Activated CD8-positive, alpha-beta memory T cell treated with anti-CD3 and anti-CD28 coated beads, Interleukin-2, amount 10 ng/mL, durations not matched to agents 7 days and 5 days (primary cell): Measurements from ENCODE around the gene ANXA6. TPM values are rescaled to one million over a fixed set of nuclear protein-coding genes. Genes with fewer than 3 reads are reported as not detected.

Experiments used
- ATAC-seq: fragments of 150-1000 bp; cut with Tn5 transposase; one replicate; pipeline ENCODE4 v1.10.0; 2021; ENCODE audit warnings: moderate library complexity
- CTCF ChIA-PET: fragments of 350-600 bp; sonication (Branson Sonifier 250); formaldehyde crosslinking; loops from one replicate; lab custom pipeline; 2021; ENCODE audit warnings: antibody characterized with exemption; lab: Charles Lee
- DNase-seq: peaks from one replicate; pipeline ENCODE4 v3.0.0-alpha.2; 2020
- H3K27ac Mint-ChIP-seq: one replicate; pipeline ENCODE4 v1.8.0; 2021; ENCODE audit warnings: mild to moderate bottlenecking, mixed read lengths
- H3K27me3 Mint-ChIP-seq: one replicate; pipeline ENCODE4 v1.8.0; 2021; ENCODE audit warnings: mixed read lengths
- H3K36me3 Mint-ChIP-seq: one replicate; pipeline ENCODE4 v1.8.0; 2021; ENCODE audit warnings: mild to moderate bottlenecking, mixed read lengths
- H3K4me1 Mint-ChIP-seq: one replicate; pipeline ENCODE4 v1.8.0; 2021; ENCODE audit warnings: mixed read lengths
- H3K4me3 Mint-ChIP-seq: one replicate; pipeline ENCODE4 v1.8.0; 2021; ENCODE audit warnings: mild to moderate bottlenecking, moderate library complexity, mixed read lengths
- H3K9me3 Mint-ChIP-seq: one replicate; pipeline ENCODE4 v1.8.0; 2022; ENCODE audit warnings: low read depth, mixed read lengths
- total RNA-seq, 2 experiments: library from RNA; stranded (reverse); gene quantifications; one replicate each; pipeline ENCODE4 v1.2.3, GENCODE V29; 2021

ANXA6 gene
- total RNA-seq, 2 experiments from 2014 or later, result 623 to 640 TPM

- CTCF ChIA-PET, result interaction anchor here (1.0 to 2.3 kb wide), 2 partner anchors 61 to 110 kb away, joined by 4 to 17 read pairs; no protein-coding TSS in a partner anchor
- no peak overlapping the region for H3K4me3 Mint-ChIP-seq
- ATAC-seq (no peak), DNase-seq (no peak)
- no peak overlapping the region for H3K27ac Mint-ChIP-seq
- peaks cover 27% of the 10 kb centered on the region for H3K36me3 Mint-ChIP-seq
- H3K4me1 Mint-ChIP-seq, result peaks cover 24% of the 10 kb centered on the region
- no peaks in the 10 kb centered on the region for H3K27me3 Mint-ChIP-seq
- no peaks in the 10 kb centered on the region for H3K9me3 Mint-ChIP-seq
These were observed 102.9 kb downstream of the ANXA6 start for GRCh38 chr5:151054709-151055108.

- Mint-ChIP-seq H3K36me3 (peaks cover 22% of the 10 kb centered on the region), H3K9me3 (no peaks in the 10 kb centered on the region), H3K27ac (no peak overlapping the region), H3K4me3 (no peak overlapping the region), H3K27me3 (no peaks in the 10 kb centered on the region), H3K4me1 (peaks cover 16% of the 10 kb centered on the region)
- ATAC-seq, result no peak
- DNase-seq, result no peak
- CTCF ChIA-PET, result interaction anchor here (1.0 to 7.3 kb wide), 4 partner anchors 61 to 113 kb away, joined by 4 to 182 read pairs (median 47); no protein-coding TSS in a partner anchor
These were observed 103.7 kb downstream of the ANXA6 start for GRCh38 chr5:151053796-151054462.

DNA sequence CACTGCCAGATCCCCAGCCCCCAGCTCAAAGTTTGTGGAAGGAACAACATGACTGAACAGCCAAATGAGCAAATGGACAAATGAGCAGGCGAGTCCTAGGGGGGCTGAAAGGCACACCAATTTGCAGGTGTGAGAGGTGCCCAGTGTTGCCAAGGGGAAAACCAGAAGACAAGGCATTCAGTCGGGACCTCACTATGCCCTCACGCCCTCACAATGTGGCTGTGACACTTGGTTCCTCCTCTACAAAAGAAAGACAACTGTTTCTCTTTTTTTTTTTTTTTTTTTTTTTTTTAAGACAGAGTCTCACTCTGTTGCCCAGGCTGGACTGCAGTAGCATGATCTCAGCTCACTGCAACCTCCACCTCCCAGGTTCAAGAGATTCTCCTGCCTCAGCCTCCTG is 104.7 kb downstream of the ANXA6 start:
- DNase-seq (no peak), ATAC-seq (no peak)
- Mint-ChIP-seq H3K27ac (no peak overlapping the region), H3K36me3 (peaks cover 20% of the 10 kb centered on the region), H3K4me1 (peaks cover 14% of the 10 kb centered on the region), H3K27me3 (no peaks in the 10 kb centered on the region), H3K9me3 (no peaks in the 10 kb centered on the region), H3K4me3 (no peak overlapping the region)
- CTCF ChIA-PET, result interaction anchor here (0.6 to 7.3 kb wide), 21 partner anchors 10 to 263 kb away, joined by 3 to 182 read pairs (median 8); partner anchors contain the start of genes ANXA6 and TNIP1

- Mint-ChIP-seq H3K27ac (peak overlapping the region; percentile 9), H3K27me3 (no peaks in the 10 kb centered on the region), H3K4me1 (peaks cover 14% of the 10 kb centered on the region), H3K36me3 (peaks cover 22% of the 10 kb centered on the region), H3K4me3 (no peak overlapping the region), H3K9me3 (no peaks in the 10 kb centered on the region)
- DNase-seq, result no peak
- ATAC-seq, result peak; percentile 37
- CTCF ChIA-PET, result interaction anchor here (0.6 to 7.3 kb wide), 38 partner anchors 11 to 651 kb away, joined by 3 to 182 read pairs (median 5); partner anchors contain the start of genes ANXA6, GM2A and TNIP1
These were observed 105.5 kb downstream of the ANXA6 start for GRCh38 chr5:151051931-151052608.

DNA sequence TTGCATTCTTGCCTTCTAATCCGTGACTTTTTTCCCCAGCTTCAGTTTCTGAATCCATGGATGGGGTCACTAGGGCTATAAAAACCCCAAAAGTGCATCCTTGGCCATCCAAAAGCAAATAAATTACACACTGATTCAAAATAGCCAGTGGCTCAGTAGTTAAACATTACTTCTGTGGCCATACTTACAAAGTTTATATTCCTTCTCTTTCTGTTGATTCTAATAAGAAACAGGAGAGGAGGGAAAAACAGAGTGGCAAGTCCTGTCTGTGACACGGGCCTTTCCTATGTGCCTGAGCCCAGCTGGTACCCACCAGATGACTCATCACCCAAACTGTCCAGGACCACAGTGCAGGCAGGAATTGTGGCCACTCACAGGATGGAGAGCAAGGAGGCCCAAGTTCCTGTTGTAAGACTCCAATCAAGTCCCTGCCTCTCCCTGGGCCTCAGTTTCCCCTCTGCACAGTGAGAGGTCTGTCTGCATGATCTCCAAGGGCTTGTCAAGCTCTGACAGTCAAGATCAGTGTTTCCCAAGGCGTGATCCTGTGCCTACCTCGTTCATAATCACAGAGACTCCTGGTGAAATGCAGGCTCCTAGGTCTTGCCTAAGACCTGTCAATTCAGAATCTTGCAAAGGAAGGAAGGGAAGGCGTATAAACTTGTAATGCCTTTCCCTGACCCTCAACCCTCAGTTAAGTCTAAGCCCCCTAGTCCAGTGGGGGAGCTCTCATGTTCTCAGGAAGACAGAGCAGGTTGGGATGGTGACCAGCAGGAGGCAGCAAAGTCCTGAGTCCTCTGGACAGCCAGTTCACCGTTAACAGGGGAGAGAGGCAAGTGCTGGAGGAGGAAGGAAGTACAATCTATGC is 106.3 kb downstream of the ANXA6 start:
- ATAC-seq, result peak; percentile 89
- Mint-ChIP-seq H3K27me3 (no peaks in the 10 kb centered on the region), H3K27ac (peak overlapping the region; percentile 9), H3K4me3 (no peak overlapping the region), H3K36me3 (peaks cover 21% of the 10 kb centered on the region), H3K9me3 (no peaks in the 10 kb centered on the region), H3K4me1 (peaks cover 14% of the 10 kb centered on the region)
- DNase-seq, result peak; percentile 85
- CTCF ChIA-PET, result interaction anchor here (0.6 to 7.3 kb wide), 37 partner anchors 10 to 650 kb away, joined by 3 to 182 read pairs (median 5); partner anchors contain the start of genes ANXA6, GM2A and TNIP1

Other genes starting within 250 kb of the ANXA6 start
- not detected for gene GPX3, start 137.2 kb downstream of the ANXA6 start, total RNA-seq
- 100 to 1,000 TPM; 136 to 201 TPM for gene TNIP1, start 76.7 kb downstream of the ANXA6 start, total RNA-seq
- 10 to 100 TPM; 73.1 to 89.1 TPM for gene CCDC69, start 66.3 kb upstream of the ANXA6 start, total RNA-seq
- gene GM2A, start 95.4 kb upstream of the ANXA6 start, total RNA-seq, result 10 to 100 TPM; 13.4 to 18.7 TPM
- not detected for gene SLC36A3, start 146.0 kb upstream of the ANXA6 start, total RNA-seq
- gene SLC36A2, start 189.8 kb upstream of the ANXA6 start, total RNA-seq, result not detected